Right kidney (tissue), 9 donors: Measurements from ENCODE around the gene TJP1.
A peak's percentile ranks its signal among the peaks of the same experiment; 100 is the strongest.

Experiments used
- DNase-seq: peaks from one replicate; pipeline ENCODE4 v3.0.0-alpha.2; 2016
- long read RNA-seq, 8 donors: transcript quantifications; one replicate each; lab custom pipeline, GENCODE V29; 2026

Gene TJP1
- long read RNA-seq, donor 1, full-length matches to known transcripts, result 3 of 23 reads
- long read RNA-seq, donor 1, partial matches to known transcripts, result 20 of 23 reads
- long read RNA-seq, donor 1, other reads (novel, unspliced or antisense), result 0 of 23 reads
- long read RNA-seq, donor 2, partial matches to known transcripts, result 8 of 9 reads
- long read RNA-seq, donor 2, other reads (novel, unspliced or antisense), result 0 of 9 reads
- long read RNA-seq, donor 3, partial matches to known transcripts, result 11 of 13 reads
- long read RNA-seq, donor 3, other reads (novel, unspliced or antisense), result 0 of 13 reads
- long read RNA-seq, donor 4, full-length matches to known transcripts, result 3 of 52 reads
- long read RNA-seq, donor 4, partial matches to known transcripts, result 49 of 52 reads
- long read RNA-seq, donor 4, other reads (novel, unspliced or antisense), result 0 of 52 reads
- long read RNA-seq, donor 5, full-length matches to known transcripts, result 3 of 35 reads
- long read RNA-seq, donor 5, partial matches to known transcripts, result 32 of 35 reads
- long read RNA-seq, donor 5, other reads (novel, unspliced or antisense), result 0 of 35 reads
- long read RNA-seq, donor 6, full-length matches to known transcripts, result 4 of 193 reads
- long read RNA-seq, donor 6, partial matches to known transcripts, result 189 of 193 reads
- long read RNA-seq, donor 6, other reads (novel, unspliced or antisense), result 0 of 193 reads
- long read RNA-seq, donor 7, result 0 reads
- long read RNA-seq, donor 8, partial matches to known transcripts, result 17 of 18 reads
- long read RNA-seq, donor 8, other reads (novel, unspliced or antisense), result 0 of 18 reads

DNA sequence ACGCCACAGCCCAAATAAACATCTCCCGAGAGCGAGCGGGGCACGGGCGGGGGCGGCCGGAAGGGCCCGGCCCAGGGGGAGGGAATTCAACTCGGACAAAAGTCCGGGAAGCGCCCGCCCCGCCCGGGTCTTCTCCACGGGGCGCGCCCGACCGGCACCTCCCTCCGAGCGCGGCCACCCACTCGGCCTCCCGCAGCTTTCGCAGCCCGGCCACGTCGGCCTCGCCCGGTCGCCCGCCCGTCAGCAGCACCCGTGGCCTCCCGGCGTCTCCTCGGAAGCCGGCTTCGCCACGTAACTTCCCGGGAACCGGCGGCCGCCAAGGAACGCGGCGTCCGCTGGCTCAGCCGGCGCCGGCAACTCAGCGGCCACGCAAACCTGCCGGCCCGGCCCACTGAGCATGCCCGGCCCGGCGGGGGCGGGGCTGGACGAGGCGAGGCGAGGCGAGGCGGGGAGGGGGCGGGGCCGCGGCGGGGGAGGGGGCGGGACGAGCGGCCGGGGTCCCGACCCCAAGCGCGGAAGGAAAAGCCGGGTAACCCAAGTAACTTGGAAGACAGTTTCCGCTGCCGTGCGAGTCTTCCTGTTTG is at the start of gene TJP1:
TSS of gene TJP1 (minus strand) at position 369 of the 584 bp plus-strand sequence. CDS start 440 bp downstream, outside the sequence.
- peak; percentile 98 for DNase-seq

DNA sequence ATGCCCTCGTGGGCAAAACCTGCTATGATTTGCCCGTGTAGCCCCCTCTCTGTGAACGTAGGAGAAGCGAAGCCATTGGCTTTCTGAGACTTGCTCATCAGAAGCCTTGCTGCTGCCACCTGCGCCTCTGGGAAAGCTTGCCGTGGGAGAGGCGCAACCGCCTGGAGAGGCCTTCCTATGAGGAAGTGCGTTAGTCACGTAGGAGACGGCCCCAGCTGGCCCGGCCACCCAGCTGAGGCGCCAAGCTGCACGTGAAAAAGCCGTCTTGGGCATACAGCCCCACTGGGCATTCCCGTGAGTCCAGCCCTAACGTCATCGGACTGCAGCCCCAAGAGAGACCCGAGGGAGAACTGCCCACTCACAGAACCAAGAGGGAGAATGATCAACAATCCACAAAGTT is 49.1 kb upstream of the TJP1 start:
- no peak for DNase-seq

DNA sequence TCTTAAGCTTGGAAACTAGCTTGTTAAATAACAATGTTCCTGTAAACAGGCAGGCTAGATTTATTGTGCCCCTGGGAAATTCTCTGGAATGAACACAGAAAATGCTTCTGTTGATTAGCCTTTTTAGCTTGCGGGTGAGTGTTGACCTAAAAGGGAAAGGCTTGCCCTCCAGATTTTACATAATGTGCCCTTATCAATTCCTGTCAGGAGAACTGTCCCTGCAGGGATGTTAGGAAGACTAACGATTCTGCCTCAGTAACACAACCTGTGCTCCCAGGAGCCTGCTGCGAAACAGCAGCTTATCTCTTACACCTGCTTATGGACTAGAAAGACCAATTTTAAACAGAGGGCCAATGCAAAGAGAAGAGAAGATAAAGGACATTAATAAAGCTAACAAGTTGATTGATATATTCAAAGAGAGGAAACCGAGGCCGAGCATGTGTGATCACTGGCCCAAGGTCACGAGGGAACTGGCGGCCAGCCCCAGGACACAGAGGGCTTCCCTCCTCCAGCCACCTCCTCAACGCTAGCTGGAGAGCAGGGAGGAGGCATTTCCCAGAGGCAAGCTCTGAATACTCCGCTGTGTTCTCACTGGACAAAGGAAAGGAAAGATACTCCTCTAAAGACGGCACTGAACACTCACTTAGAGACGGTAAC is 48.4 kb upstream of the TJP1 start:
- DNase-seq, result peak; percentile 61

DNA sequence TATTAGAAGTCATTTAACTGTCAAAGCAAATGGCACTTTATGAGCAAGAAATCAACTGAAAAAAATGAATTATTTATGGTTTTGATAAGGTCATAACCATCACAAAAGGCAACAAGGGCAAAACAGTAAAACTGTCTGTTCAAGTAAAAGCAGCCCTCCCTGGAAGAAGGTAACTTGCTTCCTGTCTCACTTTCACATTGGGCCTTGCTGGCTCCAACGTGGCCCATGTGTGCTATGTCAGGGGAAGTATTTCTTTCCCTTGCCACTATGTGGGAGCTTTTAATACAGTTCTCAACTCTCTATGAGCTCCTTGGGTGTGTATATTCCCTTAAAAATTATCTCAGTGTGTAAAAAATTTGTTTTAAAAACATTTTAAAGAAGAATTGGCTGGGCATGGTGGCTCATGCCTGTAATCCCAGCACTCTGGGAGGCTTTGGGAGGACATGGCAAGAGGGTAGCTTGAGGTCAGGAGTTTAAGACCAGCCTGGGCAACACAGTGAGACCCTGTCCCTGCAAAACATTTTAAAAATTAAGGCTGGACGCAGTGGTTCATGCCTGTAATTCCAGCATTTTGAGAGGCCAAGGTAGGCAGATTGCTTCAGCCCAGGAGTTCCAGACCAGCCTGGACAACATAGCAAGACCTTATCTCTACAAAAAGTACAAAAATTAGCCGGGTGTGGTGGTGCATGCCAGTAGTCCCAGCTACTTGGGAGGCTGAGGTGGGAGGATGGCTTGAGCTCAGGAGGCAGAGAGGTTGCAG is 45.2 kb upstream of the TJP1 start:
- DNase-seq, result no peak

DNA sequence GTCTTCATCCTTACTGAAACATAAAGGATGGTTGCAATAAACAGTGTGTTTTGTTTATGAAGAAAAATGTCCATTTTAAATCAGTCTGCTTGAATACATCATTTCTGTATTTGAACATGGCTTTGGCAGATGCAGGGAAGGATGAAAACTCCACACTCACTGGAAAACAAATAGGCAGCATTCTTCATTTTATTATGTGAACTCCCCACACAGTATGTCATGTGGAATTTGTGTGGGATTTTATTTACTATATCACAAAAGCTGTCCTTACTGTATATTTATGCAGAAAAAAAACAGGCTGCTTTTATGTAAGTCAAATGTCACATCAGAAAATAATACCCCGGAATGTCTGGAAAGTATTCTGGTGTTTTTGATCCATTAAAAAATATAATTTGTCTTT is 44.1 kb upstream of the TJP1 start:
- DNase-seq, result no peak

DNA sequence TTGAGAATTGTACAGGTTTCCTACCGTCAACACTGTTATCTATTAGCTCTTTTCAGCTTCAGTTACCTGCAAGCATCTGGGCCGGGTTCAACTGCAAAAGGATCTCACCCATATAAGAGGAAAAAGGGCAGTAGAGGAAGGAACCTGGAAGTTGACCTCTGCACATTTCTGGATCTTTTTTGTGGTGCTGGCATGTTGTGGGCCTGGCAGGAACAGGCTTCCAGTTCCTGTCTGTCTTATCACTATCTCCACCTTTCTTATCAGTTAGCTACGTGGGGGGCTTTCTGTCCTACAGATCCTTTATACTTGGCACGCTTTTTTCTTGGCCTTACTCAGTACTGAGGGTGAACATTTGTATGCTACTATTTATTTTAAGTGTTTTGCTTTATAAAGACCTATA is 42.2 kb upstream of the TJP1 start:
- no peak for DNase-seq

DNA sequence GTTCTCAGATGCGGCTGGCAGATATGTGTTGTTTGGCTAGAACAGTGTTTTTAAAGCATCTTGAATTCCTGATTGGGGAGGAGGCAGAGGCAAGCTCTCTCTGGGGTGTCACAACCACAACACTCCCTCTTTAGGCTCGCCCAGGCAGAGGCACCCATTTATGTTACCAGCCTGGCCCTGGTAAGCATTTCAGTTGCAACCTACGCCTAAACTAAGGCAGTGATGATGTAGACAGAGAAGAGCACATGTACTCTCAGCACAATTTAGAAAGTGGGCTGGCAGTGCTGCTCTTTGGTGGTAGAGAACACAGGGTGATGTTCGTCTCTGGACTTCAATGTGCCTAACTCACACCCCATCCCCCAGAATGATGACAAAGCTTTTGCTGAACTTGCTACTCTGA is 41.2 kb upstream of the TJP1 start:
- DNase-seq, result no peak

DNA sequence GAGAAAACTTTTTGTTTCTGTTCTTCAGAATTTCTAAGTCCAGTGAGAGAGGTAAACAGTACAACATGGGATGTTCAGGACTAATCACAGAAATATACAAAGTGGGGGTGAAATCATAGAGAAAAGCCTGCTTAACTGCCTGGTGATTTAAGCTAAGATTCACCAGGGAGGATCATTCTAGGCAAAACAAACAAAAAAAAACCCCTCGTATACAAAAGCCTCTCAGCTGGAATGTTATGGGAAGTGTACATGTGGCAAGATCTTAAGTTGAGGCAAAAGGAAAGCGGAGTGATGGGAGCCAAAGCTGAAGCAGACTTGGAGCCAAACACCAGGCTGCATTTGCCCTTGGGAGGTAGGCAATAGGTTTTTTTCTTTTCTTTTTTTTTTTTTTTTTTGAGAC is 40.0 kb upstream of the TJP1 start:
- DNase-seq, result no peak

DNA sequence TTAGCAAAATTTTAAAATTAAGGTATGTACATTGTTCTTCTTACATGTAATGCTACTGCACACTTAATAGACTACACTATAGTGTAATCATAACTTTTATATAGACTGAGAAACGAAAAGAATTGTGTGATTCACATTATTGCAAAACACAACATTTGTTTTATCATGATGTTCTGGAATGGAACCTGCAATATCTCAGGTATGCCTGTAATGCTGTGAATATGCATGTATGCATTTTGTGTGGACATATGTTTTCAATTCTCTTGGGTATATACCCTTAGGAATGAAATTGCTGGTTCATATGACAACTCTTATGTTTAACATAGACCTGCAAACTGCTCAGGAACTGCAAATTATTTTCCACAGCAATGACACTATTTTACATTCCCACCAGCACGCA is 38.6 kb upstream of the TJP1 start:
- no peak for DNase-seq

DNA sequence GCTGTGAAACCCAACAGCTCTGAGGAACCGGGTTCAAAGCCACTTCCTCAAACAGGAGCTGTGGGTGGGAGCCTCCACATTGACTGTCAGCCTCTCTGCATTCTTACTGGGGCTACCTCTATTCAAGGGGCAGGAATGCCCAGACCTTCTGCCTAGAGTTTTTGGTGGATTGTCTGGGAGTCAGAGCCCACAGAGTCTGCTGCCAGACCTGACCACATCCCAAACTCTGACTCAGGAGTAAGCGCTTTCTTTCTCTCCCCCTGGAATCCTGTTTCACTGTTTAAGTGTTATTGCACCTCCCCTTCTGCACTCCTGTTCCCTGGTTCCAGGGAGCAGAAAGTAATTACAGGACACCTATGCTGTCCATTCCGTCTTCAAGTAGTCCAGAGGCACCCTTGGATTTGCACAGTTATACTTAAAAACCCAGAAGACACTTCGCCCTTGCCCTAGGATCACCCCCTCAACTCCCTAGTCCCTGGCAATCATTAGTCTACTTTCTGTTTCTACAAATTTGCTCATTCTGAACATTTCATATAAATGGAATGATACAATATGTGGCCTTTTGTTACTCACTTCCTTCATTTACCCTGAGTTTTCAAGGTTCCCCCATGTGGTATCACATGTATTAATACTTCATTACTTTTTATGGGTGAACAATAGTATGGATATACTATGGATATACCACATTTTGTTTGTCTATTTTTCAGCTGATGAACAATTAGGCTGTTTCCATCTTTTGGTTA is 37.9 kb upstream of the TJP1 start:
- DNase-seq, result no peak

DNA sequence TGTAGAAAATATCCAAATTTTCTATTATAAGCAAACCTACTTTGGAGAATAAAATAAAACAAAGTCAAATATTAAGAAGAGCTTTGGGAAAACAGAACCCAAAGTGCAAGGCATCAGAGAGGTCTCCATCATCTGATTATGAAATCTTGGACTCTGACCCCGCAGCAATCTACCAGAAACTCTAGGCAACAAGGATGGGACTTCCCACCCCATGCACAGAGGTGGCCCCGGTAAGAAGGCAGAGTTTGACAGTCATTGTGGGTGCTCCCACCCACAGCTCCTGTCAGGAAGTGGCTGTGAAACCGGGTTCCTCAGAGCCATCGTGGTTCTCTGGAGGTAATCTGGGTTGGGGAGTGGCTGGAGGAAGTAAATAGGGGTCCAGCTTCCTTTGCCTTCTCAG is 37.0 kb upstream of the TJP1 start:
- DNase-seq, result no peak

DNA sequence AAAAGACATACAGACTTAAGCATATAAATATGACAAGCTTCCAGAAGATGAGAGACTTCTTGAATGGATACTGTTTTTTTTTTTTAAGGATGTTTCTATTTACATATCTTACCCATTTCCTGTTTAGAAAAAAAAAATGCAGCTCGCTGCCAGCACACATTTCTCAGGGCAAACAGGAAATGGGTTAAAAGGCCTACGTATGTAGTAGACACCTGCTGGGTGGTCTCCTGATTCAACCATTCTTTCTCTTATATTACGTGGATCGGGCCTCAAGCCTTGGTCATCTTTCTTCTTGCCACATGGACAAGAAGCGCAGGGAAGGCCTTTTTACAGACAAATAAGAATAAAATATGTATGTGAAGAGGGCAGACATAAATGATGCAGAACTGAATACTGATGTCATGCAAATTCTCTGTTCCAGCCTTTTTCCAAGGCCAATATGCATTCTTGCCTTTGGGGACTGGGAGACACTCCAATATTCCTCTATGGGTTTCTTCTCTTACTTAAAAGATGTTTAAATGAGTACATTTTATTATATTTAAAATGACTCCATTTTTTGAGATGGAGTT is 35.0 kb upstream of the TJP1 start:
- DNase-seq, result no peak

DNA sequence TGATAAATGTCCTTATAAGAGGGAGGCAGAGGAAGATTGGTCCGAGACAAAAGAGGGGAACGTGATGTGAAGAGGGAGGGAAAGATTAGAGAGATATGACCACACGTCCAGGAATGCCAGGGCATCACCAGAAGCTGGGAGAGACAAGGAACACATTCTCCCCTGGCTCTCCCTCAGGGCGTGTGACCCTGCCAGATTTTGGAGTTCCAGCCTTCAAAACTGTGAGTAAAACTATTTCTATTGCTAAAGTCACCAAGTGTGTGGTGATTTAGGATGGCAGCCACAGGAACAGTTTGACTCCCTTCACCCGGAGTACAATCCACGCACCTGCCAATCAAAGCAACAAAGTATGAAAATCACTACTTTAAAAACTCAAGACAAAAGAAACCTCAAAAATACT is 32.1 kb upstream of the TJP1 start:
- no peak for DNase-seq

DNA sequence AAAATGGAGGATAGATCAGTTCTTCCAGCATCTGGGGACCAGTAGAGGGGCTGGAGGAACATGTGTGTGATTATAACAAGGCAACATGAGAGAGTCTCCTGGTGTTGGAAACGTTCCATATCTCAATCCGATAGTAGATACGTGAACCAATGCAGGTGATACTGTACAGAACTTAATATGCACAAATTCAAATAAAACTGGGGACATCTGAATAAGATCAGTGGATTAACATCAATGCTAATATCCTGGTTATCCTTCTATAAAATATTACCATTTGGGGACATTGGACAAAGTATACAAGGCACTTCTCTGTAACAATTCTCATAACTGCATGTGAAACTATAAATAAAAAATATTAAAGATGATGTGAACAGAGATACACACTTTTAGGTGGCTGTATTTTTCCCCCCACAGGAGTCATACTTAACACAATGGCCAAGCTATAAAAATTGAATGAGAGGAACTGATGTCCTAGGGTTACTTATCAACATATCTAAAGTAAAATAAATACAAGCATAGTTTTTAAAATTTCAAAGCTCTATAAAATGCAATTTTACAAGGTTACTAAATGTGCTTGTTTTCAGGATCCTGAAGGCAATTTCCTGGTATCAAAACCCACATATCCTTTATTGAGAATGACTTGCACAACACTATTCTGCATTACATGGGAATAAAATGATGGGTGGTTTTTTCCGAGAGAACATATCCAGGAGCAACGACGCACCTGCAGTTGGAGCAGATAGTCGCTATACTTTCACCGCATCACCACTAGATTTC is 31.1 kb upstream of the TJP1 start:
- no peak for DNase-seq

DNA sequence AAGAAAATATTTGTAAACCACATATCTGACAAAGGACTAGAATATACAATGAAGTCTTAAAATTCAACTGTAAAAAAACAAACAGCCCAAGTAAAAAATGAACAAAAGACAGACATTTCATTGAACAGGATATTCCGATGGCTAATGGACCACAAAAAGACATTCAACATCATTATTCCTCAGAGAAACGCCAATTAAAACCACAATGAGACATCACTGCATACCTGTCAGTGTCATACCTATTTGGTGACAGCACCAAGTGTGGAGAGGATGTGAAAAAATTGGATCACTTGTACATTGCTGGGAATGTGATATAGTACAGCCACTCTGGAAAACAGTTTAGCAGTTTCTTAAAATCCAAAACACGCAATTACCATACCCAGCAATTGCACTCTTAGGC is 29.9 kb upstream of the TJP1 start:
- no peak for DNase-seq

DNA sequence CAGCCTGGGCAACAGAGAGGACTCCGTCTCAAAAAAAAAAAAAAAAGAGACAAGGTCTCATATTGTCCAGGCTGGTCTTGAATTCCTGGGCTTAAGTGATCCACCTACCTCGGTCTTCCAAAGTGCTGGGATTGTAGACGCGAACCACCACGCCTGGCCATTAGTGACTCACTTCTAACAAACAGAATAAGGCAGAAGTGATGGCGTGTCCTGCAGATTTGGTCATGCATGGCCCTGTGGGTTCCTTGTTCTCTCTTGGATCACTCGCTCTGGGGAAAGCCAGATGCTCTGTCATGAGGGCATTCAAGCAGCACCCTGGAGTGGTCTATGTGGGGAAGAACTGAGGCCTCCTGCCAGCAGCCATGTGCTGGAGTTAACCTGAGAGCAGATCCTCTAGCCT is 27.4 kb upstream of the TJP1 start:
- no peak for DNase-seq

DNA sequence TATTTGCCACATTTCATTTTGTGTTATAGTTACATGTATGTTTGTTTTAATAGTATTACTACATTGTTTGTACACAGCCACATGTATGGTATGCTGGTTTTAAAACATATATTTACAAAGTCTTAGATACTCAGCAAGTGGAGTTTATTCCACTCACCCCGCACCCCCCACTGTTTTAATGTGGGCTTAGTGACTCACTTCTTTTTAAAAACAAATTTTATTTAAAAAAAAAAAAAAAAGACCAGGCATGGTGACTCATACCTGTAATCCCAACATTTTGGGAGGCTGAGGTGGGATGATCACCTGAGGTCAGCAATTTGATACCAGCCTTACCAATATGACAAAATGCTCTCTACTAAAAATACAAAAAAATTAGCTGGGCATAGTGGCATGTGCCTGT is 26.9 kb upstream of the TJP1 start:
- no peak for DNase-seq

DNA sequence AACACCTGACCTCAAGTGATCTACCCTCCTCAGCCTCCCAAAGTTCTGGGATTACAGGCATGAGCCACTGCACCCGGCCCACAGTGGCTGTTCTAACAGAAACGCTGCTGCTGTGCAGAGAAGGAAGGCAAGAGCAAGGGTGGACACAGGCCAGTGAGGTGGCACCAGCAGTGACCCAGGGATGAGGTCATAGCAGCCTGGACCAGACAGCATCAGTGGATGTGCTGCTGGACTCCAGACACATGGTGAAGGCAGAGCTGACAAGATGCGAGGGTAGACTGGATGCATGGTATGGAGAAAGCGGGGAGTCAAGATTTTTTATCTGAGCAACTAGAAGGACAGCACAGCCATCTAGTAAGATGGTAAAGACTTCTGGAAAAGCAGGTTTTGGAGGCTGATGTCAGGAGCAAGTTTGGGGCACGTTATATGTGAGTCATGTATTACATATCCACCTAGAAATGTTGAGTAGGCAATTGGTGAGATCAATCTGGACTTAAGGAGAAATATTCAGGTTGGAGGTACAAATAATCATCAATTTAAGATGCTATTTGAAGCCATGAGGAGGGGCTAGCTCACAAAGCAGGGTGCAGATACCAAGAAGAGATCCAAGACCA is 22.1 kb upstream of the TJP1 start:
- DNase-seq, result no peak

DNA sequence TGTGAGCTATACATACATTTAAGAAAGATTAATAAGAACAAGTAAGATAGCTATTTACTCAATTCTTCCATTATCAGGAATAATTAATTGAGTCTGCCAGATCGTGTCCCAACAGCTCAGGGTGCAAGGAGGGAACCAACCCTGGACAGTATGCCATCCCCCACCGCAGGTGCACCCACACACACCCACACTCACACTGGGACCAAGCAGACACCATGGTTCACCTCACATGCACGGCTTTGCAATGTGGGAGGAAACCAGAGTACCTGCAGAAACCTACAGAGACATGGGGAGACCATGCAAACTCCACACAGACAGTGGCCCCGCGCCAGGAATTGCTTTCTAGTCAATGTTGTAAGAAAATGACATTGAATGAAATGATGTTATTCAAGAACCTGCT is 20.0 kb upstream of the TJP1 start:
- no peak for DNase-seq

DNA sequence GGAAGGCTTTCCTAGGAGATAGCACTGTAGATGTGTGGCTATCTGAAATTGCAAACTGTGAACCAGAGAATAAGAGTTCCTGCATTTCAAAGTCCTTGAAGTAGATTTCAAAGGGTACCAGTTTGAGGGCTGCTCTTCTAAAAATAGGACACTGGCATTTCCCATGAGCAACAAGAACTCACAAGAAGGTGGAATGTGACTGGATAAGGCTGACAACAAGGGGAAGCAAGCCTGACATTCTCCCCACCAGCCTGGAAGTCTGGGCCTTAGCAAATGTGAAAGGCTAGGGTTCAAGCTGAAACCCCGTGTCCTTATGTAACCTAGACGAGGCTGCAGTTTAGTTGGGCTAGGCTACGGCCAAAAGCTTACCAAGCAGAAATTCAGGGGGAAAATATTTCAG is 18.7 kb upstream of the TJP1 start:
- DNase-seq, result no peak
